ENCODE results near the gene NEMP1. TPM values are rescaled to one million over a fixed set of nuclear protein-coding genes. Genes with fewer than 3 reads are reported as not detected.
"Not testable (repeated sequence)": the region's sequence is repeated elsewhere in the genome, so short reads cannot be mapped to it uniquely, and the experiment has no call there.

The NEMP1 gene
- total RNA-seq, 1 experiment from 2014 or later: 16.4 TPM

- Histone ChIP-seq H3F3A (ENCODE audit: low read length, unreplicated experiment) (no peaks in the 10 kb centered on the region), H3K9me3 (ENCODE audit: low read length) (no peaks in the 10 kb centered on the region), H3K27ac (ENCODE audit: low read length) (no peak overlapping the region), H3K79me2 (ENCODE audit: low read length) (no peaks in the 10 kb centered on the region), H3K36me3 (ENCODE audit: low read depth, low read length) (peaks cover 44% of the 10 kb centered on the region), H3K9me2 (replicated peaks; ENCODE audit: low read length) (no peaks in the 10 kb centered on the region), H2AFZ (ENCODE audit: low read length) (no peak overlapping the region), H3K4me1 (ENCODE audit: insufficient read depth, low read length) (no peaks in the 10 kb centered on the region), H3K4me3 (ENCODE audit: low read length) (no peak overlapping the region), H4K20me1 (ENCODE audit: low read length) (no peaks in the 10 kb centered on the region), H3K4me2 (ENCODE audit: low read length) (no peak overlapping the region), H3K9ac (ENCODE audit: low read length) (no peak overlapping the region), H3K27me3 (ENCODE audit: low read length) (no peaks in the 10 kb centered on the region)
- TF ChIP-seq EZH2 (IDR thresholded peaks at IDR 0.05; ENCODE audit: low read length, unreplicated experiment) (no peak), EZH2phosphoT487 (IDR thresholded peaks at IDR 0.05; ENCODE audit: borderline replicate concordance, low read length) (no peak)
- TF ChIP-seq, protein P1, sequence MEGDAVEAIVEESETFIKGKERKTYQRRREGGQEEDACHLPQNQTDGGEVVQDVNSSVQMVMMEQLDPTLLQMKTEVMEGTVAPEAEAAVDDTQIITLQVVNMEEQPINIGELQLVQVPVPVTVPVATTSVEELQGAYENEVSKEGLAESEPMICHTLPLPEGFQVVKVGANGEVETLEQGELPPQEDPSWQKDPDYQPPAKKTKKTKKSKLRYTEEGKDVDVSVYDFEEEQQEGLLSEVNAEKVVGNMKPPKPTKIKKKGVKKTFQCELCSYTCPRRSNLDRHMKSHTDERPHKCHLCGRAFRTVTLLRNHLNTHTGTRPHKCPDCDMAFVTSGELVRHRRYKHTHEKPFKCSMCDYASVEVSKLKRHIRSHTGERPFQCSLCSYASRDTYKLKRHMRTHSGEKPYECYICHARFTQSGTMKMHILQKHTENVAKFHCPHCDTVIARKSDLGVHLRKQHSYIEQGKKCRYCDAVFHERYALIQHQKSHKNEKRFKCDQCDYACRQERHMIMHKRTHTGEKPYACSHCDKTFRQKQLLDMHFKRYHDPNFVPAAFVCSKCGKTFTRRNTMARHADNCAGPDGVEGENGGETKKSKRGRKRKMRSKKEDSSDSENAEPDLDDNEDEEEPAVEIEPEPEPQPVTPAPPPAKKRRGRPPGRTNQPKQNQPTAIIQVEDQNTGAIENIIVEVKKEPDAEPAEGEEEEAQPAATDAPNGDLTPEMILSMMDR (conservative IDR thresholded peaks at IDR 0.05; ENCODE audit: low read depth, low read length): no peak
- BruUV-seq (replicated peaks): no TSS peak
- intact Hi-C loops (cut with micrococcal nuclease): no loop called here
- ChIA-PET CTCF (no interaction called here), POLR2A (ENCODE audit: unreplicated experiment) (no interaction called here)
- ATAC-seq (no peak), DNase-seq (no peak)
Measured at GRCh38 chr12:57058454-57058853, 20.1 kb downstream of the NEMP1 start.

GRCh38 chr12:57057067-57057751, 21.4 kb downstream of the NEMP1 start:
- Histone ChIP-seq H3K9me3 (ENCODE audit: low read length) (no peaks in the 10 kb centered on the region), H3K4me3 (ENCODE audit: low read length) (no peak overlapping the region), H4K20me1 (ENCODE audit: low read length) (no peaks in the 10 kb centered on the region), H2AFZ (ENCODE audit: low read length) (no peak overlapping the region), H3K27me3 (ENCODE audit: low read length) (no peaks in the 10 kb centered on the region), H3F3A (ENCODE audit: low read length, unreplicated experiment) (no peaks in the 10 kb centered on the region), H3K9ac (ENCODE audit: low read length) (no peak overlapping the region), H3K27ac (ENCODE audit: low read length) (no peak overlapping the region), H3K36me3 (ENCODE audit: low read depth, low read length) (peaks cover 35% of the 10 kb centered on the region), H3K4me2 (ENCODE audit: low read length) (no peak overlapping the region), H3K4me1 (ENCODE audit: insufficient read depth, low read length) (no peaks in the 10 kb centered on the region), H3K9me2 (replicated peaks; ENCODE audit: low read length) (no peaks in the 10 kb centered on the region), H3K79me2 (ENCODE audit: low read length) (no peaks in the 10 kb centered on the region)
- DNase-seq: no peak
- ChIA-PET CTCF (no interaction called here), POLR2A (ENCODE audit: unreplicated experiment) (no interaction called here)
- ATAC-seq: no peak
- intact Hi-C loops (cut with micrococcal nuclease): no loop called here
- TF ChIP-seq EZH2 (IDR thresholded peaks at IDR 0.05; ENCODE audit: low read length, unreplicated experiment) (no peak), EZH2phosphoT487 (IDR thresholded peaks at IDR 0.05; ENCODE audit: borderline replicate concordance, low read length) (no peak)
- TF ChIP-seq, protein P1 (conservative IDR thresholded peaks at IDR 0.05; ENCODE audit: low read depth, low read length): no peak
- no TSS peak for BruUV-seq (replicated peaks)

GRCh38 chr12:57055824-57056223, 22.8 kb downstream of the NEMP1 start:
- Histone ChIP-seq H3K9me3 (ENCODE audit: low read length) (no peaks in the 10 kb centered on the region), H4K20me1 (ENCODE audit: low read length) (no peaks in the 10 kb centered on the region), H3K36me3 (ENCODE audit: low read depth, low read length) (peaks cover 35% of the 10 kb centered on the region), H3K9ac (ENCODE audit: low read length) (no peak overlapping the region), H3F3A (ENCODE audit: low read length, unreplicated experiment) (no peaks in the 10 kb centered on the region), H3K4me3 (ENCODE audit: low read length) (no peak overlapping the region), H3K27ac (ENCODE audit: low read length) (no peak overlapping the region), H3K4me2 (ENCODE audit: low read length) (no peak overlapping the region), H3K79me2 (ENCODE audit: low read length) (no peaks in the 10 kb centered on the region), H2AFZ (ENCODE audit: low read length) (no peak overlapping the region), H3K9me2 (replicated peaks; ENCODE audit: low read length) (no peaks in the 10 kb centered on the region), H3K27me3 (ENCODE audit: low read length) (no peaks in the 10 kb centered on the region), H3K4me1 (ENCODE audit: insufficient read depth, low read length) (no peaks in the 10 kb centered on the region)
- TF ChIP-seq, protein P1 (conservative IDR thresholded peaks at IDR 0.05; ENCODE audit: low read depth, low read length): no peak
- TF ChIP-seq EZH2 (IDR thresholded peaks at IDR 0.05; ENCODE audit: low read length, unreplicated experiment) (no peak), EZH2phosphoT487 (IDR thresholded peaks at IDR 0.05; ENCODE audit: borderline replicate concordance, low read length) (no peak)
- ATAC-seq: no peak
- CTCF ChIA-PET: no interaction called here
- POLR2A ChIA-PET (ENCODE audit: unreplicated experiment): interaction anchor here (0.5 kb wide), 1 partner anchor 24 kb away, joined by 3 read pairs; no protein-coding TSS in a partner anchor
- intact Hi-C loops (cut with micrococcal nuclease): no loop called here
- no peak for DNase-seq
- no TSS peak for BruUV-seq (replicated peaks)

DNA sequence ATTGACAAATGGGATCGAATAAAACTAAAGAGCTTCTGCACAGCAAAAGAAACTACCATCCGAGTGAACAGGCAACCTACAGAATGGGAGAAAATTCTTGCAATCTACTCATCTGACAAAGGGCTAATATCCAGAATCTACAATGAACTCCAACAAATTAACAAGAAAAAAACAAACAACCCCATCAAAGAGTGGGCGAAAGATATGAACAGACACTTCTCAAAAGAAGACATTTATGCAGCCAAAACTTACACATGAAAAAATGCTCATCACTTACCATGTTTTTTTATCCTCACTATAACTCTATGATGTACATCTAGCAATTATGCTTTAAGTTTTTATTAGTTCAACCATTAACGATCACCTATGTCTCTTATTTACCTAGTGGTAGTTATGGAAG, 24.7 kb downstream of the NEMP1 start:
- H3K4me2 ChIP-seq (ENCODE audit: low read length); H2AFZ ChIP-seq (ENCODE audit: low read length); H3K27me3 ChIP-seq (ENCODE audit: low read length); H3K27ac ChIP-seq (ENCODE audit: low read length); H3K9me2 ChIP-seq (replicated peaks; ENCODE audit: low read length); ATAC-seq; CTCF ChIA-PET; BruUV-seq (replicated peaks); DNase-seq; intact Hi-C loops (cut with micrococcal nuclease); H3K4me3 ChIP-seq (ENCODE audit: low read length); POLR2A ChIA-PET (ENCODE audit: unreplicated experiment); H3K9ac ChIP-seq (ENCODE audit: low read length); H3F3A ChIP-seq (ENCODE audit: low read length, unreplicated experiment); H3K4me1 ChIP-seq (ENCODE audit: insufficient read depth, low read length); H3K79me2 ChIP-seq (ENCODE audit: low read length); H4K20me1 ChIP-seq (ENCODE audit: low read length); H3K9me3 ChIP-seq (ENCODE audit: low read length): not testable (repeated sequence)
- H3K36me3 ChIP-seq (ENCODE audit: low read depth, low read length): peaks cover 18% of the 10 kb centered on the region; the same call in 1 of the 2 replicates
